HepG2 (cell line): Measurements from ENCODE around the gene NDUFB5. TPM values are rescaled to one million over a fixed set of nuclear protein-coding genes. Genes with fewer than 3 reads are reported as not detected.
A peak's percentile ranks its signal among the peaks of the same experiment; 100 is the strongest.

ENCODE experiments used
- ARID2 ChIP-seq: sonication (generic); formaldehyde crosslinking; IDR thresholded peaks from 2 replicates; pipeline ENCODE4 v1.8.1; 2022; ENCODE audit warnings: mild to moderate bottlenecking, missing genetic modification reagents, borderline replicate concordance
- CBX2 ChIP-seq, 2 experiments: fragments of 200-600 bp in 1 of 2; sonication (generic); formaldehyde crosslinking in 1 of 2; IDR thresholded peaks; 2 replicates each; pipeline versions ENCODE4 v1.7.0 to v1.8.1; 2018 to 2022; ENCODE audit warnings: low read depth in 2 of 2, low read length in 1 of 2, mild to moderate bottlenecking in 1 of 2, missing genetic modification reagents in 1 of 2
- CCDC6 ChIP-seq: sonication (generic); formaldehyde crosslinking; IDR thresholded peaks from 2 replicates; pipeline ENCODE4 v1.8.1; 2022; ENCODE audit warnings: mild to moderate bottlenecking, missing genetic modification reagents, moderate library complexity
- DR1 ChIP-seq: sonication (generic); formaldehyde crosslinking; IDR thresholded peaks from 2 replicates; pipeline ENCODE4 v1.8.0; 2021; ENCODE audit warnings: mild to moderate bottlenecking, missing genetic modification reagents, inconsistent platforms
- EP300 ChIP-seq, 3 experiments: sonication (generic) in 1 of 3; formaldehyde crosslinking in 1 of 3; IDR thresholded peaks; 2 replicates each; pipeline versions ENCODE4 v1.5.1 to v1.6.1; 2011 to 2020; ENCODE audit warnings: low read depth in 2 of 3, low read length in 2 of 3, borderline replicate concordance in 1 of 3, improper control_type of control experiment in 1 of 3, mild to moderate bottlenecking in 1 of 3, missing genetic modification reagents in 1 of 3, moderate library complexity in 1 of 3
- HNRNPL ChIP-seq: fragments of 200-400 bp; formaldehyde crosslinking; IDR thresholded peaks from 2 replicates; pipeline ENCODE4 v1.6.1; 2017; ENCODE audit warnings: mild to moderate bottlenecking, low read depth, low read length
- HNRNPLL ChIP-seq: fragments of 200-400 bp; formaldehyde crosslinking; IDR thresholded peaks from 2 replicates; pipeline ENCODE4 v1.6.1; 2017; ENCODE audit warnings: mild to moderate bottlenecking, low read depth, low read length; ENCODE audit not compliant: poor library complexity, severe bottlenecking
- KDM1A ChIP-seq: IDR thresholded peaks from 2 replicates; pipeline ENCODE4 v1.6.1; 2016; ENCODE audit warnings: missing compliant biosample characterization
- MTA1 ChIP-seq: sonication (generic); formaldehyde crosslinking; IDR thresholded peaks from 2 replicates; pipeline ENCODE4 v1.4.0; 2020; ENCODE audit warnings: missing genetic modification reagents, mild to moderate bottlenecking, borderline replicate concordance
- MXI1 ChIP-seq: IDR thresholded peaks from 3 replicates; pipeline ENCODE4 v1.6.1; 2012; ENCODE audit warnings: low read depth, low read length, inconsistent platforms, borderline replicate concordance
- NR2F2 ChIP-seq: IDR thresholded peaks from 2 replicates; pipeline ENCODE4 v1.6.1; 2012; ENCODE audit warnings: low read depth, inconsistent platforms, borderline replicate concordance
- SIX4 ChIP-seq: sonication (generic); formaldehyde crosslinking; IDR thresholded peaks from 2 replicates; pipeline ENCODE4 v1.4.0; 2020; ENCODE audit warnings: missing genetic modification reagents
- SRSF1 ChIP-seq: fragments of 200-400 bp; formaldehyde crosslinking; optimal IDR thresholded peaks from 2 replicates; pipeline ENCODE3; 2017; ENCODE audit warnings: mild to moderate bottlenecking, low read depth, low read length, moderate library complexity
- WIZ ChIP-seq: sonication (generic); formaldehyde crosslinking; IDR thresholded peaks from 2 replicates; pipeline ENCODE4 v1.5.1; 2020; ENCODE audit warnings: mild to moderate bottlenecking, missing genetic modification reagents
- YY1 ChIP-seq: IDR thresholded peaks from 2 replicates; pipeline ENCODE4 v1.6.1; 2011; ENCODE audit warnings: low read length, low read depth, moderate library complexity, mild to moderate bottlenecking; ENCODE audit not compliant: insufficient read depth, insufficient replicate concordance
- ZFP36L1 ChIP-seq: sonication (generic); formaldehyde crosslinking; IDR thresholded peaks from 2 replicates; pipeline ENCODE4 v1.8.0; 2022; ENCODE audit warnings: mild to moderate bottlenecking, missing genetic modification reagents, moderate library complexity
- ZNF234 ChIP-seq: sonication (generic); formaldehyde crosslinking; conservative IDR thresholded peaks from 2 replicates; pipeline ENCODE4 v1.5.1; 2020; ENCODE audit warnings: mild to moderate bottlenecking, missing genetic modification reagents
- ZNF274 ChIP-seq: sonication (generic); formaldehyde crosslinking; IDR thresholded peaks from 2 replicates; pipeline ENCODE4 v1.5.1; 2020; ENCODE audit warnings: mild to moderate bottlenecking, missing genetic modification reagents
- ZNF546 ChIP-seq: sonication (generic); formaldehyde crosslinking; conservative IDR thresholded peaks from 2 replicates; pipeline ENCODE4 v1.8.1; 2023; ENCODE audit warnings: mild to moderate bottlenecking, missing genetic modification reagents
- ZNF768 ChIP-seq: sonication (generic); formaldehyde crosslinking; IDR thresholded peaks from 2 replicates; pipeline ENCODE4 v1.4.0; 2020; ENCODE audit warnings: missing genetic modification reagents
- ZNF772 ChIP-seq: sonication (generic); formaldehyde crosslinking; IDR thresholded peaks from 2 replicates; pipeline ENCODE4 v1.5.0; 2020; ENCODE audit warnings: mild to moderate bottlenecking, missing genetic modification reagents
- polyA plus RNA-seq, 8 experiments: library from polyadenylated mRNA; depleted of rRNA in 3 of 8; stranded (reverse) in 7 of 8; unstranded in 1 of 8; fragments of >200 nt; fragmentation: Illumina TruSeq in 4 of 8; extraction: Trizol in 4 of 8; gene quantifications; 2 replicates each; pipeline versions ENCODE4 v1.2.1 to v1.2.3, GENCODE V29; 2011 to 2016; ENCODE audit warnings: low read depth in 4 of 8, missing spikeins in 1 of 8, mixed read lengths in 1 of 8; ENCODE audit not compliant: insufficient read depth in 1 of 8
- total RNA-seq, 5 experiments: library from RNA; depleted of rRNA; stranded (reverse); fragments of >200 nt; fragmentation: Illumina TruSeq; extraction: Trizol; gene quantifications; 2 replicates each; pipeline ENCODE4 v1.2.3, GENCODE V29; 2016; ENCODE audit warnings: low read depth in 1 of 5
- TF ChIP-seq, protein P1 (sequence below): sonication (generic); formaldehyde crosslinking; conservative IDR thresholded peaks from 2 replicates; pipeline ENCODE4 v1.4.0; 2020; ENCODE audit warnings: missing genetic modification reagents
- TF ChIP-seq, protein P2 (sequence below): sonication (generic); formaldehyde crosslinking; IDR thresholded peaks from 2 replicates; pipeline ENCODE4 v1.9.0; 2022; ENCODE audit warnings: missing genetic modification reagents, mild to moderate bottlenecking, borderline replicate concordance
- TF ChIP-seq, protein P3 (sequence below): sonication (generic); formaldehyde crosslinking; IDR thresholded peaks from 2 replicates; pipeline ENCODE4 v1.5.0; 2020; ENCODE audit warnings: mild to moderate bottlenecking, missing genetic modification reagents, borderline replicate concordance

NDUFB5 gene
- total and polyA plus RNA-seq, 2 of the 13 experiments (the other 11 are each of a cell fraction or from before 2014, with no cell fraction given): 43.3 to 120 TPM

DNA sequence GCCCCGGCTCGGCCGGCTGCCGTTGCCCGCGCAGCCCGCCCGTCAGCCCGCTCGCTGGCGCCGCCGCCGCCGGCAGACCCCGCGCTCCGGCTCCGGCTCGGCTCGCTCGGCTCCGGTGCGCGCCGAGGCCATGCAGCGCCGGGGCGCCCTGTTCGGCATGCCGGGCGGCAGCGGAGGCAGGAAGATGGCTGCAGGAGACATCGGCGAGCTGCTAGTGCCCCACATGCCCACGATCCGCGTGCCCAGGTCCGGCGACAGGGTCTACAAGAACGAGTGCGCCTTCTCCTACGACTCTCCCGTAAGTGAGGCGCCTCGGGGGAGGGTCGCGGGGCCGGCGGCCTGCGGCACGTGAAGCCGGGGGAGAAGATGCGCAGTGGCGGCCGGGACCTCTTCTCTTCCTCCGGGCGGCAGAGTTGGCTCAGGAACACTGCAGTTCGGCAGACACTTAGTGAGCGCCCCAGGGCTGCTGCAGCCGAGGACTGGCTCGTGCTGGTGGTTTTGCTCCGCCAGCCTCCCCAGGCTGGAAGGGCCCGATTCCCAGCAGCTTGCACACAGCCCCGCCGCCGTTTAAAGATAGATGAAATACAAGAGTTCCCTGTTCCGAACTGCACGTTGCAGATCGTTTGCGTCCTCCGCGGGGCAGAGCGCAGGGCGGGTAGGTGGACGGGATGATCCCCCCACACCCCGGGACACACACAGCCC lies 48.7 kb downstream of the NDUFB5 start (continued):
- peak; percentile 43; the same call in 1 of the 2 replicates for TF ChIP-seq MTA1
- no peak; the same call in 1 of the 2 replicates for TF ChIP-seq ARID2
- TF ChIP-seq, protein P1, sequence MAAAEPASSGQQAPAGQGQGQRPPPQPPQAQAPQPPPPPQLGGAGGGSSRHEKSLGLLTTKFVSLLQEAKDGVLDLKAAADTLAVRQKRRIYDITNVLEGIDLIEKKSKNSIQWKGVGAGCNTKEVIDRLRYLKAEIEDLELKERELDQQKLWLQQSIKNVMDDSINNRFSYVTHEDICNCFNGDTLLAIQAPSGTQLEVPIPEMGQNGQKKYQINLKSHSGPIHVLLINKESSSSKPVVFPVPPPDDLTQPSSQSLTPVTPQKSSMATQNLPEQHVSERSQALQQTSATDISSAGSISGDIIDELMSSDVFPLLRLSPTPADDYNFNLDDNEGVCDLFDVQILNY (CRISPR knock-in tag): peak; percentile 32; the same call in 1 of the 2 replicates
- TF ChIP-seq ZNF234 (CRISPR knock-in tag): peak; percentile 20; the same call in 1 of the 2 replicates
- TF ChIP-seq NR2F2: peak; percentile 14; the same call in 1 of the 2 replicates
- TF ChIP-seq HNRNPLL: peak; percentile 66
- no peak for TF ChIP-seq SIX4
- TF ChIP-seq ZNF274: peak; percentile 47; the same call in 1 of the 2 replicates
- TF ChIP-seq, protein P2, sequence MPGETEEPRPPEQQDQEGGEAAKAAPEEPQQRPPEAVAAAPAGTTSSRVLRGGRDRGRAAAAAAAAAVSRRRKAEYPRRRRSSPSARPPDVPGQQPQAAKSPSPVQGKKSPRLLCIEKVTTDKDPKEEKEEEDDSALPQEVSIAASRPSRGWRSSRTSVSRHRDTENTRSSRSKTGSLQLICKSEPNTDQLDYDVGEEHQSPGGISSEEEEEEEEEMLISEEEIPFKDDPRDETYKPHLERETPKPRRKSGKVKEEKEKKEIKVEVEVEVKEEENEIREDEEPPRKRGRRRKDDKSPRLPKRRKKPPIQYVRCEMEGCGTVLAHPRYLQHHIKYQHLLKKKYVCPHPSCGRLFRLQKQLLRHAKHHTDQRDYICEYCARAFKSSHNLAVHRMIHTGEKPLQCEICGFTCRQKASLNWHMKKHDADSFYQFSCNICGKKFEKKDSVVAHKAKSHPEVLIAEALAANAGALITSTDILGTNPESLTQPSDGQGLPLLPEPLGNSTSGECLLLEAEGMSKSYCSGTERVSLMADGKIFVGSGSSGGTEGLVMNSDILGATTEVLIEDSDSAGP (CRISPR knock-in tag): peak; percentile 59
- no peak for TF ChIP-seq CBX2 (IDR thresholded peaks at IDR 0.05; ENCODE audit: low read depth, low read length)
- 0 out of 2 replicates have a peak, but pooled peaks have one; percentile 52 for TF ChIP-seq CBX2 (CRISPR knock-in tag; IDR thresholded peaks at IDR 0.05; ENCODE audit: low read depth)
- TF ChIP-seq EP300 (IDR thresholded peaks at IDR 0.05; ENCODE audit: low read depth in 2 of 2, low read length in 2 of 2): no peak
- TF ChIP-seq EP300 (CRISPR knock-in tag; IDR thresholded peaks at IDR 0.05; ENCODE audit: borderline replicate concordance): peak; percentile 35; the same call in 1 of the 2 replicates
- 0 out of 2 replicates have a peak, but pooled peaks have one; percentile 39 for TF ChIP-seq ZFP36L1 (CRISPR knock-in tag)
- TF ChIP-seq WIZ (CRISPR knock-in tag): peak; percentile 29; the same call in 1 of the 2 replicates
- TF ChIP-seq MXI1: 0 out of 3 replicates have a peak, but pooled peaks have one; percentile 21
- TF ChIP-seq KDM1A (CRISPR knock-in tag): no peak
- peak; percentile 56; the same call in 1 of the 2 replicates for TF ChIP-seq DR1 (CRISPR knock-in tag)
- TF ChIP-seq, protein P3, sequence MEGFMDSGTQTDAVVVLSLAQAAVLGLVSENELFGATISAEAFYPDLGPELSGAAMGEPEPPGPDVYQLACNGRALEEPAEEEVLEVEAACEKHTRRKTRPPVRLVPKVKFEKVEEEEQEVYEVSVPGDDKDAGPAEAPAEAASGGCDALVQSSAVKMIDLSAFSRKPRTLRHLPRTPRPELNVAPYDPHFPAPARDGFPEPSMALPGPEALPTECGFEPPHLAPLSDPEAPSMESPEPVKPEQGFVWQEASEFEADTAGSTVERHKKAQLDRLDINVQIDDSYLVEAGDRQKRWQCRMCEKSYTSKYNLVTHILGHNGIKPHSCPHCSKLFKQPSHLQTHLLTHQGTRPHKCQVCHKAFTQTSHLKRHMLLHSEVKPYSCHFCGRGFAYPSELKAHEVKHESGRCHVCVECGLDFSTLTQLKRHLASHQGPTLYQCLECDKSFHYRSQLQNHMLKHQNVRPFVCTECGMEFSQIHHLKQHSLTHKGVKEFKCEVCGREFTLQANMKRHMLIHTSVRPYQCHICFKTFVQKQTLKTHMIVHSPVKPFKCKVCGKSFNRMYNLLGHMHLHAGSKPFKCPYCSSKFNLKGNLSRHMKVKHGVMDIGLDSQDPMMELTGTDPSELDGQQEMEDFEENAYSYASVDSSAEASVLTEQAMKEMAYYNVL (CRISPR knock-in tag): peak; percentile 62; the same call in 1 of the 2 replicates
- TF ChIP-seq SRSF1: peak; percentile 65
- peak; percentile 78; the same call in 1 of the 2 replicates for TF ChIP-seq ZNF546 (CRISPR knock-in tag)
- TF ChIP-seq YY1: peak; percentile 29
- TF ChIP-seq HNRNPL: peak; percentile 69; the same call in 1 of the 2 replicates
- 0 out of 2 replicates have a peak, but pooled peaks have one; percentile 13 for TF ChIP-seq ZNF772 (CRISPR knock-in tag)
- peak; percentile 55; the same call in 1 of the 2 replicates for TF ChIP-seq ZNF768 (CRISPR knock-in tag)
- TF ChIP-seq CCDC6: 0 out of 2 replicates have a peak, but pooled peaks have one; percentile 43
